Tibial nerve (tissue), 4 donors: ENCODE data around the gene GCHFR.

ENCODE experiments used
- EP300 ChIP-seq, 2 donors: sonication (generic); formaldehyde crosslinking; IDR thresholded peaks; one replicate each; pipeline ENCODE4 v1.6.1; 2017; ENCODE audit warnings: antibody characterized with exemption in 2 of 2, mild to moderate bottlenecking in 1 of 2
- POLR2A ChIP-seq, 2 donors: fragments of 450-650 bp; IDR thresholded peaks; one replicate each; pipeline ENCODE4 v1.6.1; 2017; ENCODE audit warnings: antibody characterized with exemption in 2 of 2, mild to moderate bottlenecking in 2 of 2, moderate library complexity in 2 of 2
- TF ChIP-seq, protein P1 (sequence below), 5 experiments: fragments of 200-600 bp in 3 of 5; fragments of 450-650 bp in 2 of 5; sonication (generic) in 3 of 5; IDR thresholded peaks; one replicate each; pipeline ENCODE4 v1.5.1; 2016 to 2019; ENCODE audit warnings: antibody characterized with exemption in 5 of 5, mild to moderate bottlenecking in 3 of 5, moderate library complexity in 2 of 5

DNA sequence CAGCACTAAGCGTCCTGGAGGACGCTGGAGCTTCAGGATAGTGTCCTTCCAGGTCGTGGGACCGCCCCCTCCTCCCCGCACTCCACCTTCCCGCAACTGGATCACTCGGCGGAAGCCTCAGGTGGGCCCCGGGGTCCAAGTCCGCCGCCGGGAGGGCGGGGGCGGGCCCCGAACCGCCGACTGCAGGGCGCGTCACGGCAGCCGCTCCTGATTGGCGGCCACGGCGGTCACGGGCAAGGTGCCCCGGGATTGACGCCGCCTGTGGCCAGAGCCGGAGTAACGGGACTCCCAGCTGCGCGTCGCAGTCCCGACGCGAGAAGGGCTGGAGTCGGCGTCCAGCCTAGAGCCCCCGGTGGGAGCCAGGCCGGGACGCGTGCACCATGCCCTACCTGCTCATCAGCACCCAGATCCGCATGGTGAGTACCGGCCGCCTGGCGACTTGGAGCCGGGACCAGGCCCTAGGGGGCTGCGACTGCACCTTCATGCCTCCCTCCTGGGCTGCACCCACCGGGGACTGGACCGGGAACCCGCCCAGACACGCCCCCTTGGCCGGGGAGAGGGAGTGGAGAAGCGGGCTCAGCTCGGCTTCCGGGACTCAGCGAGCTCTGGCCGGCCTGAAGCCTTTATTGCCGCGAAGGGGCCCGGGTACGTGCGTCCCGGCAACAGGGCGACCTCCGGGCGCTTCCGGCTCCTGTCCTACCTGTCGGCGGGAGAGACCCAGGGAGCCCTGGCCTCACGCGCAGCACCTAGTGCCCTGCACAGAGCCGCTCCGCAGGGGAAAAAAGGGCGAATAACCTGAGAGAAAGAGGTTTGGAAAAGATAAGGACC, at the start of gene GCHFR:
- TF ChIP-seq, protein P1, sequence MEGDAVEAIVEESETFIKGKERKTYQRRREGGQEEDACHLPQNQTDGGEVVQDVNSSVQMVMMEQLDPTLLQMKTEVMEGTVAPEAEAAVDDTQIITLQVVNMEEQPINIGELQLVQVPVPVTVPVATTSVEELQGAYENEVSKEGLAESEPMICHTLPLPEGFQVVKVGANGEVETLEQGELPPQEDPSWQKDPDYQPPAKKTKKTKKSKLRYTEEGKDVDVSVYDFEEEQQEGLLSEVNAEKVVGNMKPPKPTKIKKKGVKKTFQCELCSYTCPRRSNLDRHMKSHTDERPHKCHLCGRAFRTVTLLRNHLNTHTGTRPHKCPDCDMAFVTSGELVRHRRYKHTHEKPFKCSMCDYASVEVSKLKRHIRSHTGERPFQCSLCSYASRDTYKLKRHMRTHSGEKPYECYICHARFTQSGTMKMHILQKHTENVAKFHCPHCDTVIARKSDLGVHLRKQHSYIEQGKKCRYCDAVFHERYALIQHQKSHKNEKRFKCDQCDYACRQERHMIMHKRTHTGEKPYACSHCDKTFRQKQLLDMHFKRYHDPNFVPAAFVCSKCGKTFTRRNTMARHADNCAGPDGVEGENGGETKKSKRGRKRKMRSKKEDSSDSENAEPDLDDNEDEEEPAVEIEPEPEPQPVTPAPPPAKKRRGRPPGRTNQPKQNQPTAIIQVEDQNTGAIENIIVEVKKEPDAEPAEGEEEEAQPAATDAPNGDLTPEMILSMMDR (IDR thresholded peaks at IDR 0.05) = peak in 4 of 5 experiments; percentile 28 to 49 (median 40)
- peak in 1 of 2 donors; percentile 43 for TF ChIP-seq POLR2A (IDR thresholded peaks at IDR 0.05)
- TF ChIP-seq EP300 (IDR thresholded peaks at IDR 0.05) = peak in 1 of 2 donors; percentile 36
